HEK293 (cell line): Measurements from ENCODE around the gene MAD2L1BP.
A peak's percentile ranks its signal among the peaks of the same experiment; 100 is the strongest.

Source experiments
- BCL6B ChIP-seq: fragments of 450-650 bp; formaldehyde crosslinking; IDR thresholded peaks from 2 replicates; pipeline ENCODE4 v1.5.1; 2017; ENCODE audit warnings: missing biosample characterization, missing genetic modification characterization
- KLF17 ChIP-seq: fragments of 450-650 bp; formaldehyde crosslinking; IDR thresholded peaks from 2 replicates; pipeline ENCODE4 v1.5.1; 2016; ENCODE audit warnings: missing biosample characterization, missing genetic modification characterization
- PRDM2 ChIP-seq: fragments of 450-650 bp; formaldehyde crosslinking; IDR thresholded peaks from 2 replicates; pipeline ENCODE4 v1.5.1; 2016; ENCODE audit warnings: missing biosample characterization, missing genetic modification characterization, borderline replicate concordance
- PRDM4 ChIP-seq: fragments of 450-650 bp; formaldehyde crosslinking; IDR thresholded peaks from 2 replicates; pipeline ENCODE4 v1.5.1; 2017; ENCODE audit warnings: missing biosample characterization, missing genetic modification characterization
- SALL2 ChIP-seq: fragments of 450-650 bp; formaldehyde crosslinking; IDR thresholded peaks from 2 replicates; pipeline ENCODE4 v1.5.0; 2017; ENCODE audit warnings: missing biosample characterization, mild to moderate bottlenecking, missing genetic modification characterization, borderline replicate concordance
- SCRT1 ChIP-seq: fragments of 450-650 bp; formaldehyde crosslinking; IDR thresholded peaks from 2 replicates; pipeline ENCODE4 v1.5.1; 2016; ENCODE audit warnings: missing biosample characterization, missing genetic modification characterization, borderline replicate concordance
- SP2 ChIP-seq: fragments of 450-650 bp; formaldehyde crosslinking; IDR thresholded peaks from 2 replicates; pipeline ENCODE4 v1.5.1; 2016; ENCODE audit warnings: missing biosample characterization, missing genetic modification characterization
- TCF7L2 ChIP-seq: IDR thresholded peaks from 2 replicates; pipeline ENCODE4 v1.6.1; 2011; ENCODE audit warnings: low read depth, mild to moderate bottlenecking, inconsistent platforms, low read length, moderate library complexity, borderline replicate concordance
- ZNF148 ChIP-seq: fragments of 450-650 bp; formaldehyde crosslinking; IDR thresholded peaks from 2 replicates; pipeline ENCODE4 v1.5.0; 2017; ENCODE audit warnings: missing biosample characterization, missing genetic modification characterization, borderline replicate concordance
- ZNF169 ChIP-seq: fragments of 450-650 bp; formaldehyde crosslinking; IDR thresholded peaks from 2 replicates; pipeline ENCODE4 v1.5.1; 2016; ENCODE audit warnings: missing biosample characterization, missing genetic modification characterization
- ZNF311 ChIP-seq: fragments of 450-650 bp; formaldehyde crosslinking; IDR thresholded peaks from 2 replicates; pipeline ENCODE4 v1.5.1; 2017; ENCODE audit warnings: missing biosample characterization, missing genetic modification characterization, borderline replicate concordance
- ZNF37A ChIP-seq: fragments of 450-650 bp; IDR thresholded peaks from 2 replicates; pipeline ENCODE4 v1.5.1; 2018; ENCODE audit warnings: missing biosample characterization, missing genetic modification characterization
- ZNF391 ChIP-seq: fragments of 450-650 bp; formaldehyde crosslinking; IDR thresholded peaks from 2 replicates; pipeline ENCODE4 v1.5.1; 2016; ENCODE audit warnings: low read depth, missing biosample characterization, missing genetic modification characterization, borderline replicate concordance
- ZNF404 ChIP-seq: fragments of 450-650 bp; formaldehyde crosslinking; IDR thresholded peaks from 2 replicates; pipeline ENCODE4 v1.5.1; 2017; ENCODE audit warnings: missing biosample characterization, missing genetic modification characterization
- ZNF521 ChIP-seq: fragments of 450-650 bp; formaldehyde crosslinking; IDR thresholded peaks from 2 replicates; pipeline ENCODE4 v1.5.1; 2017; ENCODE audit warnings: missing biosample characterization, mild to moderate bottlenecking, missing genetic modification characterization
- ZNF549 ChIP-seq: fragments of 450-650 bp; IDR thresholded peaks from 2 replicates; pipeline ENCODE4 v1.5.1; 2018; ENCODE audit warnings: missing biosample characterization, missing genetic modification characterization, mild to moderate bottlenecking, inconsistent platforms, moderate library complexity
- ZNF658 ChIP-seq: fragments of 450-650 bp; formaldehyde crosslinking; IDR thresholded peaks from 2 replicates; pipeline ENCODE4; 2016; ENCODE audit warnings: missing biosample characterization, missing genetic modification characterization
- ZNF670 ChIP-seq: fragments of 450-650 bp; formaldehyde crosslinking; IDR thresholded peaks from 2 replicates; pipeline ENCODE4 v1.5.1; 2016; ENCODE audit warnings: missing biosample characterization, missing genetic modification characterization, low read depth
- ZNF701 ChIP-seq: fragments of 450-650 bp; formaldehyde crosslinking; IDR thresholded peaks from 2 replicates; pipeline ENCODE4 v1.5.1; 2016; ENCODE audit warnings: missing biosample characterization, missing genetic modification characterization
- ZNF747 ChIP-seq: fragments of 450-650 bp; formaldehyde crosslinking; IDR thresholded peaks from 2 replicates; pipeline ENCODE4 v1.5.1; 2016; ENCODE audit warnings: missing biosample characterization, missing genetic modification characterization
- ZNF843 ChIP-seq: fragments of 450-650 bp; formaldehyde crosslinking; IDR thresholded peaks from 2 replicates; pipeline ENCODE4 v1.5.1; 2016; ENCODE audit warnings: missing biosample characterization, missing genetic modification characterization
- ZXDB ChIP-seq: fragments of 450-650 bp; formaldehyde crosslinking; IDR thresholded peaks from 2 replicates; pipeline ENCODE4 v1.5.1; 2016; ENCODE audit warnings: missing biosample characterization, missing genetic modification characterization
- TF ChIP-seq, protein P1 (sequence below): fragments of 450-650 bp; formaldehyde crosslinking; IDR thresholded peaks from 2 replicates; pipeline ENCODE4 v1.5.1; 2017; ENCODE audit warnings: missing biosample characterization, missing genetic modification characterization

Gene MAD2L1BP

DNA sequence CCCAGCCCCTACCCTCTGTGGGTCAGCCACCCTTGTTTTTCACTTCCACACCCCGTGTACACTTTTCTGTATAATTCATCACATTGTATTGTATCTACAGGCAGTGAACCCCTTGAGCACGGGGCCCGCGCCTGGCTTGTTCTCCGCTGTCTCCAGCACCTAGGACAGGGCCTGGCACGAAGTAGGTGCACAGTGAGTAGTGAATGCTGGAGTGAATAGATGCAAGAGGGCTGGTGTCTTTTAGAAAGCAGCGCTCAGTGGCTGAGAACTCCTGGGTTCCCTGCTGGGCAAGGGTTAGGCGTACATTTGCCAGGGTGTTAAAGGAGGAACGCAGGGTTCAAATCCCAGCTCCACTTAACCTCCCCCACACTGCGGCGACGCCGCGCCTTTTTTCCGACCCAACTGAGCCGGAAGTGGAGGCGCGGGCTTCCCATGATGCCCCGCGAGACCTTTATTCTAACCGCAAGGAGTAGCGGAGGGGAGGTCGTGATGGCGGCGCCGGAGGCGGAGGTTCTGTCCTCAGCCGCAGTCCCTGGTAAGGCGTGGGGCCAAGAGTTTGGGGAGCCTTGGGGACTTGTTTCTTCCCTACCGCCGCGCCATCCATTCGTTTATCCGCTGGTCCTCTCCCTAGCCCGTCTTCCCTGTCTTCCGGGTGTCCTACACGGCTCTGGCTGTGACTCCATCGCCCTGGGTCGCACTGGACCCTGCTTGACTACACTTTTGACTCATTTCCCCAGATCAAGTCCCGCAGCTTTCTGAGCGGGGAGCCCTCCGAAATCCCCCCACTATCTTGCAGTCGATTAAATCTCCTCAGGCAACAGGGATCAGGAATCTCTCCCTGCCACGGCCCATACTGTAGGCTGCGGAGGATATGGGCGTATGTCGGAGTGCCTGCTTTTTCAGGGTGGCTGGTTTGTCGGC is at the start of gene MAD2L1BP (continued):
- TF ChIP-seq PRDM2 (tag by site-specific recombination) (no peak), ZNF391 (0 out of 2 replicates have a peak, but pooled peaks have one; percentile 50), ZNF843 (tag by site-specific recombination) (peak; percentile 59; the same call in 1 of the 2 replicates), PRDM4 (tag by site-specific recombination) (no peak; the same call in 1 of the 2 replicates), ZNF169 (no peak), ZNF549 (tag by site-specific recombination) (no peak), ZNF658 (no peak), KLF17 (tag by site-specific recombination) (peak; percentile 79), SP2 (tag by site-specific recombination) (peak; percentile 65), ZNF311 (tag by site-specific recombination) (no peak), ZNF747 (tag by site-specific recombination) (no peak), BCL6B (tag by site-specific recombination) (no peak), ZNF404 (no peak), ZNF148 (tag by site-specific recombination) (no peak), SCRT1 (tag by site-specific recombination) (no peak), ZNF701 (tag by site-specific recombination) (no peak), TCF7L2 (peak; percentile 89), ZNF37A (tag by site-specific recombination) (no peak), ZXDB (peak; percentile 81), SALL2 (no peak), ZNF670 (tag by site-specific recombination) (no peak), ZNF521 (no peak)
- TF ChIP-seq, protein P1, sequence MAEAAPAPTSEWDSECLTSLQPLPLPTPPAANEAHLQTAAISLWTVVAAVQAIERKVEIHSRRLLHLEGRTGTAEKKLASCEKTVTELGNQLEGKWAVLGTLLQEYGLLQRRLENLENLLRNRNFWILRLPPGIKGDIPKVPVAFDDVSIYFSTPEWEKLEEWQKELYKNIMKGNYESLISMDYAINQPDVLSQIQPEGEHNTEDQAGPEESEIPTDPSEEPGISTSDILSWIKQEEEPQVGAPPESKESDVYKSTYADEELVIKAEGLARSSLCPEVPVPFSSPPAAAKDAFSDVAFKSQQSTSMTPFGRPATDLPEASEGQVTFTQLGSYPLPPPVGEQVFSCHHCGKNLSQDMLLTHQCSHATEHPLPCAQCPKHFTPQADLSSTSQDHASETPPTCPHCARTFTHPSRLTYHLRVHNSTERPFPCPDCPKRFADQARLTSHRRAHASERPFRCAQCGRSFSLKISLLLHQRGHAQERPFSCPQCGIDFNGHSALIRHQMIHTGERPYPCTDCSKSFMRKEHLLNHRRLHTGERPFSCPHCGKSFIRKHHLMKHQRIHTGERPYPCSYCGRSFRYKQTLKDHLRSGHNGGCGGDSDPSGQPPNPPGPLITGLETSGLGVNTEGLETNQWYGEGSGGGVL (tag by site-specific recombination) = no peak
